Activated CD8-positive, alpha-beta T cell treated with anti-CD3 and anti-CD28 coated beads, Interleukin-2, amount 10 ng/mL, durations not matched to agents 7 days and 5 days (primary cell): ENCODE data around the gene SCUBE2. TPM values are rescaled to one million over a fixed set of nuclear protein-coding genes. Genes with fewer than 3 reads are reported as not detected.
"Not testable (repeated sequence)": the region's sequence is repeated elsewhere in the genome, so short reads cannot be mapped to it uniquely, and the experiment has no call there.

Experiments used
- ATAC-seq: fragments of 150-1000 bp; cut with Tn5 transposase; one replicate; pipeline ENCODE4 v1.10.0; 2021; ENCODE audit warnings: moderate library complexity
- CTCF ChIA-PET: fragments of 350-600 bp; sonication (Branson Sonifier 250); formaldehyde crosslinking; loops from one replicate; lab custom pipeline; 2021; ENCODE audit warnings: antibody characterized with exemption; lab: Charles Lee
- POLR2A ChIA-PET: fragments of 350-600 bp; sonication (Branson Sonifier 250); formaldehyde crosslinking; loops from one replicate; lab custom pipeline; 2021; ENCODE audit warnings: antibody characterized with exemption; lab: Charles Lee
- DNase-seq: peaks from one replicate; pipeline ENCODE4 v3.0.0-alpha.2; 2020
- H3K27ac Mint-ChIP-seq: one replicate; pipeline ENCODE4 v1.8.0; 2021; ENCODE audit warnings: mild to moderate bottlenecking, mixed read lengths
- H3K27me3 Mint-ChIP-seq: one replicate; pipeline ENCODE4 v1.8.0; 2021; ENCODE audit warnings: low read depth, mixed read lengths
- H3K36me3 Mint-ChIP-seq: one replicate; pipeline ENCODE4 v1.8.0; 2021; ENCODE audit warnings: low read depth, mixed read lengths
- H3K4me1 Mint-ChIP-seq: one replicate; pipeline ENCODE4 v1.8.0; 2021; ENCODE audit warnings: low read depth, mixed read lengths
- H3K4me3 Mint-ChIP-seq: one replicate; pipeline ENCODE4 v1.8.0; 2021; ENCODE audit warnings: mild to moderate bottlenecking, mixed read lengths
- H3K9me3 Mint-ChIP-seq: one replicate; pipeline ENCODE4 v1.8.0; 2022; ENCODE audit warnings: mixed read lengths; ENCODE audit not compliant: insufficient read depth
- total RNA-seq, 2 experiments: library from RNA; stranded (reverse); gene quantifications; one replicate each; pipeline ENCODE4 v1.2.3, GENCODE V29; 2021

Gene SCUBE2
- total RNA-seq, 2 experiments from 2014 or later = 0.65 TPM; not detected in 1

DNA sequence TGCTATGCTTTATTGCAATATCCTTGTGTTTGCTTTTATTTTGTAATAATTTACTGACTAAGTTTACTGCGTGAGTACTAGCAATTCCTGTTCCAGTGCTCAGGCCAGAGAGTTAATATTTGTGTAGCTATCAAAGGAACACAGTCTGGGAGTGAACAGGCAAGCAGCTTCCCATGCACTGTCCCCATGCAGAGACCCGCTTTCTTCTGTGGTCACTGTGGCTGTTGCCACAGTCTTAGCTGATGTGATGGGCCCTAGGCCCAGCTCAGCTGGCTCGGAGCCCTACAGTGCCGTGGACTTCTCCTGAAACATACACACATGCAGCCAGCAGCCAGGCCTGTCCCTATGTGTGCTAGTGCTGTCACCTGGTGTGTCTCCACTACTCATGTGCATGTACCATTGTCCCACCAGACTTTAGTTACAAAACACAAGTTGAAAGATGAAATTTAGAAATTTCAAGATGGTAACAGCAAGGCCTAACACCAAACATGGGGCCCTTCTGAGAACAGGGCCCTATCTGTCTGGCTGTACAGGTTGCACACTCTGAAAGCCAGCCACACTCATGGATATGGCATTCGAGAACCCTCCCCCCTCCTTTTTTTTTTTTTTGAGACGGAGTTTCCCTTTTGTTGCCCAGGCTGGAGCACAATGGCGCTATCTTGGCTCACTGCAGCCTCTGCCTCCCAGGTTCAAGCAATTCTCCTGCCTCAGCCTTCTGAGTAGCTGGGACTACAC lies 12.3 kb upstream of the SCUBE2 start:
- no peaks in the 10 kb centered on the region for H3K9me3 Mint-ChIP-seq
- no peak overlapping the region for H3K27ac Mint-ChIP-seq
- no peaks in the 10 kb centered on the region for H3K4me1 Mint-ChIP-seq
- peaks cover 23% of the 10 kb centered on the region for H3K27me3 Mint-ChIP-seq
- no peaks in the 10 kb centered on the region for H3K36me3 Mint-ChIP-seq
- ATAC-seq (no peak), DNase-seq (no peak)
- ChIA-PET CTCF (interaction anchor here (2.2 kb wide), 1 partner anchor 11 kb away, joined by 8 read pairs; no protein-coding TSS in a partner anchor), POLR2A (no interaction called here)
- no peak overlapping the region for H3K4me3 Mint-ChIP-seq

- POLR2A ChIA-PET = no interaction called here
- no peaks in the 10 kb centered on the region for H3K36me3 Mint-ChIP-seq
- ATAC-seq (no peak), DNase-seq (no peak)
- no peaks in the 10 kb centered on the region for H3K4me1 Mint-ChIP-seq
- peaks cover 20% of the 10 kb centered on the region for H3K27me3 Mint-ChIP-seq
- H3K4me3 Mint-ChIP-seq = no peak overlapping the region
- H3K9me3 Mint-ChIP-seq = no peaks in the 10 kb centered on the region
- no peak overlapping the region for H3K27ac Mint-ChIP-seq
- CTCF ChIA-PET = no interaction called here
Measured at GRCh38 chr11:9099617-9100016, 8.2 kb upstream of the SCUBE2 start.

GRCh38 chr11:9098455-9098854 lies 7.1 kb upstream of the SCUBE2 start:
- DNase-seq, H3K4me1 Mint-ChIP-seq, H3K4me3 Mint-ChIP-seq, H3K27ac Mint-ChIP-seq, H3K9me3 Mint-ChIP-seq, ATAC-seq, H3K36me3 Mint-ChIP-seq, POLR2A ChIA-PET: not testable (repeated sequence)
- CTCF ChIA-PET = interaction anchor here (1.1 to 1.6 kb wide), 2 partner anchors 21 to 39 kb away, joined by 3 to 4 read pairs; no protein-coding TSS in a partner anchor
- H3K27me3 Mint-ChIP-seq = peaks cover 23% of the 10 kb centered on the region

DNA sequence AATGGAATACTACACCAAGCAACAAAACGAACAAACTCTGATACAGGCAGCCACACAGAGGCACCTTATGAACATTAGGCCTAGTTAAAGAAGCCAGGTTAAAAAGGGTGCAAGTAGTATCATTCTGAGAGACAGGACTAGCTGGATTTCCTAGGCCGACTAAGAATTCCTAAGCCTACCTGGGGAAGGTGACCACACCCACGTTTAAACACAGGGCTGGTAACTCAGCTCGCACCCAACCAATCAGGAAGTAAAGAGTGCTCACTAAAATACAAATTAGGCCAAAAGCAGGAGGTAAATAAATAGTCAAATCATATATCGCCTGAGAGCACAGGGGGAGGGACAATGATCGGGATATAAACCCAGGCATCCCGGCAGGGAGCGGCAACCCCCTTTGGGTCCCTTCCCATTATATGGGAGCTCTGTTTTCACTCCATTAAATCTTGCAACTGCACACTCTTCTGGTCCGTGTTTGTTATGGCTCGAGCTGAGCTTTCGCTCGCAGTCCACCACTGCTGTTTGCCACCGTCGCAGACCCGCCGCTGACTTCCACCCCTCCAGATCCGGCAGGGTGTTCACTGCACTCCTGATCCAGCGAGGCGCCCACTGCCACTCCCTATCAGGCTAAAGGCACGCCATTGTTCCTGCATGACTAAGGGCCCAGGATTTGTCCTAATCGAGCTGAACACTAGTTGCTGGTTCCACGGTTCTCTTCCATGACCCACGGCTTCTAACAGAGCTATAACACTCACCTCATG lies 6.0 kb upstream of the SCUBE2 start:
- not testable (repeated sequence) for H3K9me3 Mint-ChIP-seq, H3K4me3 Mint-ChIP-seq, H3K27ac Mint-ChIP-seq, H3K36me3 Mint-ChIP-seq, ATAC-seq, H3K4me1 Mint-ChIP-seq, DNase-seq
- POLR2A ChIA-PET = interaction anchor here (0.6 kb wide), 1 partner anchor 28 kb away, joined by 4 read pairs; no protein-coding TSS in a partner anchor
- peaks cover 32% of the 10 kb centered on the region for H3K27me3 Mint-ChIP-seq
- CTCF ChIA-PET = interaction anchor here (1.6 to 6.3 kb wide), 2 partner anchors 40 to 82 kb away, joined by 4 to 36 read pairs; no protein-coding TSS in a partner anchor

GRCh38 chr11:9096427-9096826 lies 5.0 kb upstream of the SCUBE2 start:
- no peak for ATAC-seq
- no peaks in the 10 kb centered on the region for H3K36me3 Mint-ChIP-seq
- POLR2A ChIA-PET = no interaction called here
- CTCF ChIA-PET = interaction anchor here (1.2 to 6.3 kb wide), 4 partner anchors 19 to 81 kb away, joined by 4 to 36 read pairs (median 16); no protein-coding TSS in a partner anchor
- H3K27me3 Mint-ChIP-seq = peaks cover 35% of the 10 kb centered on the region
- peaks cover 2% of the 10 kb centered on the region for H3K4me1 Mint-ChIP-seq
- DNase-seq = no peak
- no peak overlapping the region for H3K27ac Mint-ChIP-seq
- no peaks in the 10 kb centered on the region for H3K9me3 Mint-ChIP-seq
- H3K4me3 Mint-ChIP-seq = no peak overlapping the region

DNA sequence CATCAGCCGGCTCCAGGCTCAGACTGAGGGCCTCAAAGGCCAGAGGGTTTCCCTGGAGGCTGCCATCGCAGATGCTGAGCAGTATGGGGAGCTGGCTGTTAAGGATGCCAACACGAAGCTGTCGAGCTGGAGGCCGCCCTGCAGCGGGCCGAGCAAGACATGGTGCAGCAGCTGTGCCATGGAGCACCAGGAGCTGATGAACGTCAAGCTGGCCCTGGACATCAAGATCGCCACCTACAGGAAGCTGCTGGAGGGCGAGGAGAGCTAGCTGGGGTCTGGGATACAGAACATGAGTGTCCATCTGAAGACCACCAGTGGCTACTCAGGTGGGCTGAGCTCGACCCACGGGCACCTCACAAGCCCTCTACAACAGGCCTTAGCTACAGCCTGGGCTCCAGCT lies 4.0 kb upstream of the SCUBE2 start:
- H3K27ac Mint-ChIP-seq = no peak overlapping the region

GRCh38 chr11:9094420-9094819 lies 3.0 kb upstream of the SCUBE2 start:
- no peak overlapping the region for H3K4me3 Mint-ChIP-seq
- no peak for ATAC-seq
- ChIA-PET POLR2A (no interaction called here), CTCF (interaction anchor here (0.7 to 6.3 kb wide), 6 partner anchors 18 to 412 kb away, joined by 3 to 36 read pairs (median 10); no protein-coding TSS in a partner anchor)
- H3K9me3 Mint-ChIP-seq = no peaks in the 10 kb centered on the region
- H3K27me3 Mint-ChIP-seq = peaks cover 42% of the 10 kb centered on the region
- H3K27ac Mint-ChIP-seq = no peak overlapping the region
- H3K4me1 Mint-ChIP-seq = peaks cover 4% of the 10 kb centered on the region
- no peak for DNase-seq
- H3K36me3 Mint-ChIP-seq = no peaks in the 10 kb centered on the region

More for the DNA sequence above, 4.0 kb upstream of the SCUBE2 start:
- Mint-ChIP-seq H3K4me3 (no peak overlapping the region), H3K27me3 (peaks cover 32% of the 10 kb centered on the region), H3K4me1 (peaks cover 4% of the 10 kb centered on the region), H3K9me3 (no peaks in the 10 kb centered on the region), H3K36me3 (no peaks in the 10 kb centered on the region)
- ATAC-seq (no peak), DNase-seq (no peak)
- CTCF ChIA-PET = interaction anchor here (0.7 to 6.3 kb wide), 10 partner anchors 14 to 136 kb away, joined by 3 to 36 read pairs (median 4); no protein-coding TSS in a partner anchor
- POLR2A ChIA-PET = interaction anchor here (1.1 kb wide), 1 partner anchor 88 kb away, joined by 3 read pairs; no protein-coding TSS in a partner anchor

GRCh38 chr11:9092853-9093778 lies 1.7 kb upstream of the SCUBE2 start:
- H3K4me1 Mint-ChIP-seq = peaks cover 4% of the 10 kb centered on the region
- POLR2A ChIA-PET = no interaction called here

GRCh38 chr11:9092072-9092471 lies 673 bp upstream of the SCUBE2 start:
- Mint-ChIP-seq H3K4me1 (peaks cover 4% of the 10 kb centered on the region), H3K4me3 (no peak overlapping the region), H3K27ac (no peak overlapping the region), H3K27me3 (peaks cover 56% of the 10 kb centered on the region), H3K36me3 (no peaks in the 10 kb centered on the region), H3K9me3 (no peaks in the 10 kb centered on the region)
- ChIA-PET CTCF (interaction anchor here (0.8 to 6.3 kb wide), 5 partner anchors 46 to 656 kb away, joined by 3 to 36 read pairs (median 11); no protein-coding TSS in a partner anchor), POLR2A (no interaction called here)
- no peak for ATAC-seq
- no peak for DNase-seq

More at GRCh38 chr11:9092853-9093778, 1.7 kb upstream of the SCUBE2 start:
- no peak overlapping the region for H3K4me3 Mint-ChIP-seq
- DNase-seq (no peak), ATAC-seq (no peak)
- H3K27ac Mint-ChIP-seq = no peak overlapping the region
- peaks cover 51% of the 10 kb centered on the region for H3K27me3 Mint-ChIP-seq
- no peaks in the 10 kb centered on the region for H3K36me3 Mint-ChIP-seq
- CTCF ChIA-PET = interaction anchor here (0.8 to 6.3 kb wide), 7 partner anchors 11 to 655 kb away, joined by 3 to 36 read pairs (median 8); no protein-coding TSS in a partner anchor
- no peaks in the 10 kb centered on the region for H3K9me3 Mint-ChIP-seq

DNA sequence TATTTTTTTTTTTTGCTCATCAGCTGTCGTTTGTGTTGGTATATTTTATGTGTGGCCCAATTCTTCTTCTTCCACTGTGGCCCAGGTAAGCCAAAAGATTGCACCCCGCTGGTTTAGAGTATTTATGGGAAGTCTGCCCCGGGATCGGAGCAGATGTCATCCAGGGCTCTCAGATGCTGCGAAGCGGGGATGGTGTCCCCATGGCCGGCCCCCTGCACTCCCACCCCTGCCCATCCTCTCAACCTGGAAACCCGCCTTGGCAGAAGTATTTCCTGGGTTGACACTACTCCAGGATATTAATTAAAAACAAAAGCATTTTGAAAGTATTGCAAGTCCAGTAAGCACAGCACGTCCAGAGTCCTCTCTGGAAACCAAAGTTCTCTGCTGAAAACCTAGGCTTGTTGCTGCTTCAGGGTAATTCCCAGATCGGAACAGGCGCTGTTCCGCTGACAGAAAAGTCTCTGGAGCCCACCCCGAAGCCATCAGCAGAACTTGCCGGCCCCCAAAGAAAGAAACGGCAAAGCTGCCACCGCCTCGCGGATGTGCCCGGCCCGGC lies 833 bp downstream of the SCUBE2 start:
- H3K27ac Mint-ChIP-seq = no peak overlapping the region

More for the DNA sequence above, 833 bp downstream of the SCUBE2 start:
- DNase-seq (no peak), ATAC-seq (no peak)
- ChIA-PET POLR2A (no interaction called here), CTCF (interaction anchor here (2.7 kb wide), 1 partner anchor 47 kb away, joined by 11 read pairs; no protein-coding TSS in a partner anchor)
- H3K4me1 Mint-ChIP-seq = peaks cover 4% of the 10 kb centered on the region
- H3K36me3 Mint-ChIP-seq = no peaks in the 10 kb centered on the region
- no peak overlapping the region for H3K4me3 Mint-ChIP-seq
- H3K27me3 Mint-ChIP-seq = peaks cover 61% of the 10 kb centered on the region
- no peaks in the 10 kb centered on the region for H3K9me3 Mint-ChIP-seq
